ENCODE results near the gene PLK3. TPM values are rescaled to one million over a fixed set of nuclear protein-coding genes. Genes with fewer than 3 reads are reported as not detected.
A peak's percentile ranks its signal among the peaks of the same experiment; 100 is the strongest.

Gene PLK3
- total and polyA plus RNA-seq, 10 of the 15 experiments (the other 5 are each of a cell fraction or from before 2014, with no cell fraction given), result 1.5 to 23.2 (median 12.1) TPM

- H3K27me3 ChIP-seq (replicated peaks in 1 of 2; ENCODE audit: control insufficient read depth in 2 of 2, insufficient read depth in 2 of 2, low read length in 1 of 2), result no peaks in the 10 kb centered on the region
- H3K79me2 ChIP-seq (ENCODE audit: control insufficient read depth, insufficient read depth, low read length), result peaks cover 21% of the 10 kb centered on the region
- peaks cover 6 to 9% of the 10 kb centered on the region in 2 experiments for H3K36me3 ChIP-seq (ENCODE audit: control insufficient read depth in 2 of 2, insufficient read depth in 2 of 2, low read length in 1 of 2)
- ChIA-PET RAD21 (ENCODE audit: unreplicated experiment) (interaction anchor here (1.9 to 2.1 kb wide), 3 partner anchors 12 to 26 kb away, joined by 6 to 23 read pairs (median 18); partner anchors contain the start of gene RPS8), POLR2A (interaction anchor here (0.6 to 6.9 kb wide), 10 partner anchors 7 to 693 kb away, joined by 4 to 59 read pairs (median 8); partner anchors contain the start of genes BTBD19, DYNLT4, RNU5D-1 and RPS8), SMC1A (ENCODE audit: uncharacterized antibody, unreplicated experiment) (interaction anchor here (0.7 to 1.7 kb wide), 3 partner anchors 8 to 210 kb away, joined by 3 to 10 read pairs (median 8); partner anchors contain the start of genes HECTD3 and UROD), CTCF (interaction anchor here (3.2 to 3.5 kb wide), 2 partner anchors 7 to 17 kb away, joined by 45 to 47 read pairs; partner anchors contain the start of gene BTBD19)
- peak overlapping the region; percentile 80 for H3K4me2 ChIP-seq (ENCODE audit: control insufficient read depth, insufficient read depth)
- FAIRE-seq (no peak), DNase-seq (ENCODE audit: low read depth, low spot score) (no peak), ATAC-seq (no peak)
- TF ChIP-seq MYC (IDR thresholded peaks at IDR 0.05; ENCODE audit: insufficient read depth, insufficient read length, insufficient replicate concordance, low read length, severe bottlenecking) (no peak), DPF2 (IDR thresholded peaks at IDR 0.05) (no peak), LARP7 (IDR thresholded peaks at IDR 0.05) (0 out of 2 replicates have a peak, but pooled peaks have one; percentile 29), SREBF1 (IDR thresholded peaks at IDR 0.05; ENCODE audit: low read length) (no peak), IRF3 (IDR thresholded peaks at IDR 0.05) (no peak), BRCA1 (IDR thresholded peaks at IDR 0.05; ENCODE audit: low read depth, low read length) (no peak), ZNF384 (IDR thresholded peaks at IDR 0.05; ENCODE audit: borderline replicate concordance, low read depth, low read length) (no peak), POLR2A (IDR thresholded peaks at IDR 0.05; ENCODE audit: low read depth, low read length) (peak; percentile 32; the same call in 1 of the 2 replicates), CEBPB (IDR thresholded peaks at IDR 0.05; ENCODE audit: borderline replicate concordance in 1 of 2, low read depth in 2 of 2, low read length in 2 of 2) (no peak), CHD1 (IDR thresholded peaks at IDR 0.05; ENCODE audit: low read depth, low read length) (no peak), CBX5 (IDR thresholded peaks at IDR 0.05; ENCODE audit: low read depth) (no peak), KDM1A (IDR thresholded peaks at IDR 0.05; ENCODE audit: borderline replicate concordance) (no peak), RAD51 (IDR thresholded peaks at IDR 0.05) (no peak), HDAC2 (IDR thresholded peaks at IDR 0.05) (no peak), CHD2 (IDR thresholded peaks at IDR 0.05; ENCODE audit: borderline replicate concordance, low read depth, low read length) (no peak)
- intact Hi-C loops (cut with micrococcal nuclease; ENCODE audit: unreplicated experiment) (no loop called here), in situ Hi-C loops (cut with MboI) (no loop called here)
- no peak overlapping the region for H2AFZ ChIP-seq (ENCODE audit: control insufficient read depth, low read depth, low read length)
- H3K27ac ChIP-seq (ENCODE audit: control insufficient read depth, insufficient read depth), result peak overlapping the region; percentile 43; the same call in 1 of the 2 replicates
- BruUV-seq (replicated peaks), result TSS peak; percentile 78
- WGBS (ENCODE audit: insufficient coverage, insufficient replicate concordance, low lambda C conversion rate, missing lambda C conversion rate), result 31% methylated on average over 10 of the region's 13 CpGs
- no peaks in the 10 kb centered on the region for H3K9me3 ChIP-seq (replicated peaks; ENCODE audit: control insufficient read depth, insufficient read depth, low read length)
- peaks cover 18% of the 10 kb centered on the region for H3K4me1 ChIP-seq (ENCODE audit: control insufficient read depth, insufficient read depth, low read length)
- no peaks in the 10 kb centered on the region for H4K20me1 ChIP-seq (ENCODE audit: control insufficient read depth, insufficient read depth)
- H3K9ac ChIP-seq (ENCODE audit: control insufficient read depth, insufficient read depth, low read length), result no peak overlapping the region; the same call in 1 of the 2 replicates
- peak overlapping the region; percentile 94 for H3K4me3 ChIP-seq
These were observed 1.5 kb downstream of the PLK3 start for GRCh38 chr1:44801491-44802305.

All from GM12878 (cell line).